OCI-LY1 (cell line): Measurements from ENCODE around the gene MAPKAPK3.

ENCODE experiments used
- H2AFZ ChIP-seq: fragments of 200-600 bp; sonication (generic), shearing (Covaris generic); 2 replicates; pipeline ENCODE4 v1.6.0; 2014; ENCODE audit warnings: antibody characterized with exemption, mild to moderate bottlenecking, low read length
- H3F3A ChIP-seq: fragments of 200-600 bp; sonication (generic), shearing (Covaris generic); 2 replicates; pipeline ENCODE4 v1.6.0; 2014; ENCODE audit warnings: mild to moderate bottlenecking, antibody characterized with exemption, low read length, moderate library complexity; ENCODE audit not compliant: insufficient read depth
- H3K27ac ChIP-seq: fragments of 200-600 bp; sonication (generic); 2 replicates; pipeline ENCODE4 v1.5.1; 2014; ENCODE audit warnings: low read length, mixed run types, mild to moderate bottlenecking, low read depth; ENCODE audit not compliant: poor library complexity, severe bottlenecking
- H3K27me3 ChIP-seq: fragments of 200-600 bp; sonication (generic); 2 replicates; pipeline ENCODE4 v1.6.0; 2014; ENCODE audit warnings: antibody characterized with exemption, mild to moderate bottlenecking, low read length, moderate library complexity; ENCODE audit not compliant: insufficient read depth
- H3K36me3 ChIP-seq: fragments of 200-600 bp; sonication (generic); 2 replicates; pipeline ENCODE4 v1.6.1; 2014; ENCODE audit warnings: mild to moderate bottlenecking, antibody characterized with exemption, low read length, moderate library complexity, mixed read lengths; ENCODE audit not compliant: insufficient read depth
- H3K4me1 ChIP-seq: fragments of 200-600 bp; sonication (generic); 2 replicates; pipeline ENCODE4 v1.5.1; 2014; ENCODE audit warnings: mild to moderate bottlenecking, low read length, moderate library complexity; ENCODE audit not compliant: insufficient read depth, severe bottlenecking
- H3K4me2 ChIP-seq: fragments of 200-600 bp; sonication (generic), shearing (Covaris generic); 2 replicates; pipeline ENCODE4 v1.6.1; 2014; ENCODE audit warnings: low read length
- H3K4me3 ChIP-seq: fragments of 200-600 bp; sonication (generic); 2 replicates; pipeline ENCODE4 v1.5.1; 2014; ENCODE audit warnings: low read length, low read depth, mild to moderate bottlenecking, mixed read lengths; ENCODE audit not compliant: poor library complexity, severe bottlenecking
- H3K79me2 ChIP-seq: fragments of 200-600 bp; shearing (Covaris generic); 2 replicates; pipeline ENCODE4 v1.6.1; 2016; ENCODE audit warnings: mixed run types, low read length, mixed read lengths; ENCODE audit not compliant: insufficient read depth
- H3K9ac ChIP-seq: fragments of 200-600 bp; sonication (generic), shearing (Covaris generic); 2 replicates; pipeline ENCODE4 v1.6.1; 2014; ENCODE audit warnings: mild to moderate bottlenecking, low read length, mixed read lengths
- H3K9me2 ChIP-seq: fragments of 200-600 bp; sonication (generic), shearing (Covaris generic); 2 replicates; pipeline ENCODE4 v1.6.1; 2014; ENCODE audit warnings: low read depth, mild to moderate bottlenecking, low read length, mixed read lengths
- H3K9me3 ChIP-seq: fragments of 200-600 bp; shearing (Covaris generic); 2 replicates; pipeline ENCODE4 v1.6.1; 2014; ENCODE audit warnings: low read length, mixed read lengths
- H4K20me1 ChIP-seq: fragments of 200-600 bp; sonication (generic), shearing (Covaris generic); 2 replicates; pipeline ENCODE4 v1.6.0; 2016; ENCODE audit warnings: mild to moderate bottlenecking, low read length; ENCODE audit not compliant: insufficient read depth
- EZH2 ChIP-seq: fragments of 200-600 bp; sonication (generic), shearing (Covaris generic); IDR thresholded peaks from 2 replicates; pipeline ENCODE4 v1.8.0; 2017; ENCODE audit warnings: borderline replicate concordance, mixed run types, mild to moderate bottlenecking, antibody characterized with exemption, low read length, moderate library complexity, mixed read lengths
- TF ChIP-seq, protein P1 (sequence below): fragments of 200-600 bp; sonication (generic), shearing (Covaris generic); IDR thresholded peaks from 2 replicates; pipeline ENCODE4 v1.5.1; 2017; ENCODE audit warnings: mild to moderate bottlenecking, antibody characterized with exemption, low read length, moderate library complexity, mixed read lengths

MAPKAPK3 gene

DNA sequence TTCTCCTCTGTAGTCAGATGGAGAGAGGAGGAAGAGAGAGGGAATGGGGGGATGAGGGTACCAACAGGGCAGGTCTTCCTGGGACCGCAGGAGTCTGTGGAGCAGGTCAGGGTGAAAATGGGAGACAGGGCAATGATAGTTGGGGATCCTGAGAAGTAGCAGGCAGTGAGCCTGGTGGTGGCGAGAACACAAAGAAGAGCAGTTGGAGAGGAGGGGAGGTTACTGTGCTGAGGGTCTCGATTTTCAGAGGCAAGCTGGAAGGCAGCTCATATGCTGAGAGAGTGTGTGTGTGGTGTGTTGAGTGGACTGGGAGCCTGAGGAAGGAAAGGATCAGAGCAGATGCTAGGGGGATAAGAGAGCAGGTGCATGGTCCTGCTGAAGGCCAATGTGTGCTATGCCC lies 55.7 kb downstream of the MAPKAPK3 start:
- H3K4me2 ChIP-seq, result no peak overlapping the region
- no peak overlapping the region for H3K4me3 ChIP-seq
- H3K9ac ChIP-seq, result no peak overlapping the region
- H3K27ac ChIP-seq, result no peak overlapping the region
- TF ChIP-seq EZH2, result no peak
- TF ChIP-seq, protein P1, sequence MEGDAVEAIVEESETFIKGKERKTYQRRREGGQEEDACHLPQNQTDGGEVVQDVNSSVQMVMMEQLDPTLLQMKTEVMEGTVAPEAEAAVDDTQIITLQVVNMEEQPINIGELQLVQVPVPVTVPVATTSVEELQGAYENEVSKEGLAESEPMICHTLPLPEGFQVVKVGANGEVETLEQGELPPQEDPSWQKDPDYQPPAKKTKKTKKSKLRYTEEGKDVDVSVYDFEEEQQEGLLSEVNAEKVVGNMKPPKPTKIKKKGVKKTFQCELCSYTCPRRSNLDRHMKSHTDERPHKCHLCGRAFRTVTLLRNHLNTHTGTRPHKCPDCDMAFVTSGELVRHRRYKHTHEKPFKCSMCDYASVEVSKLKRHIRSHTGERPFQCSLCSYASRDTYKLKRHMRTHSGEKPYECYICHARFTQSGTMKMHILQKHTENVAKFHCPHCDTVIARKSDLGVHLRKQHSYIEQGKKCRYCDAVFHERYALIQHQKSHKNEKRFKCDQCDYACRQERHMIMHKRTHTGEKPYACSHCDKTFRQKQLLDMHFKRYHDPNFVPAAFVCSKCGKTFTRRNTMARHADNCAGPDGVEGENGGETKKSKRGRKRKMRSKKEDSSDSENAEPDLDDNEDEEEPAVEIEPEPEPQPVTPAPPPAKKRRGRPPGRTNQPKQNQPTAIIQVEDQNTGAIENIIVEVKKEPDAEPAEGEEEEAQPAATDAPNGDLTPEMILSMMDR, result no peak
- no peaks in the 10 kb centered on the region for H3K9me3 ChIP-seq
- peaks cover 5% of the 10 kb centered on the region for H3K4me1 ChIP-seq
- no peaks in the 10 kb centered on the region for H3F3A ChIP-seq
- no peaks in the 10 kb centered on the region for H3K36me3 ChIP-seq
- no peak overlapping the region for H2AFZ ChIP-seq
- H4K20me1 ChIP-seq, result no peaks in the 10 kb centered on the region
- no peaks in the 10 kb centered on the region for H3K27me3 ChIP-seq
- no peaks in the 10 kb centered on the region for H3K9me2 ChIP-seq
- no peaks in the 10 kb centered on the region for H3K79me2 ChIP-seq

DNA sequence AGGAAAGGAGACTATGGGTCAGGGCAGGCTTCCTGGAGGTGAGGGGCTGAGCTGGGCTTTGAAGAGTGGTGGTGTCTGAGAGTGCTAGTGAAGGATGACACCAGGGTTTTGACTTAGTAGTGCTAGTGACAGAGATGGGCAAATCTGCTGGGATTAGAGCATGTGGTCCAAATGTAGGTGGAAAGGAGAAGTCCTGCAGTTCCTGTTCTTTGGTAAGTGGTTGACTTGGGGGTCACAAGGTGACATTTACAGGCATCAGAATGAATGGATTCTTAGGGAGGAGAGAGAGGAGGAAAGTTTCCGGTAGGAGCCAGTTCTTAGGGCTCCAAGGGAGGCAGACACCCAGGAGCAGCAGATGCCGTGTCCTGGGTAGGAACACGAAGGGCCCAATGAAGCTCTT lies 57.0 kb downstream of the MAPKAPK3 start:
- H3F3A ChIP-seq, result no peaks in the 10 kb centered on the region
- no peaks in the 10 kb centered on the region for H3K9me2 ChIP-seq
- H4K20me1 ChIP-seq, result no peaks in the 10 kb centered on the region
- no peaks in the 10 kb centered on the region for H3K79me2 ChIP-seq
- no peak overlapping the region for H2AFZ ChIP-seq
- H3K4me1 ChIP-seq, result peaks cover 5% of the 10 kb centered on the region
- no peak overlapping the region for H3K27ac ChIP-seq
- H3K4me2 ChIP-seq, result no peak overlapping the region
- no peak for TF ChIP-seq EZH2
- TF ChIP-seq, protein P1, result no peak
- no peak overlapping the region for H3K4me3 ChIP-seq
- H3K9ac ChIP-seq, result no peak overlapping the region
- H3K27me3 ChIP-seq, result no peaks in the 10 kb centered on the region
- no peaks in the 10 kb centered on the region for H3K9me3 ChIP-seq
- H3K36me3 ChIP-seq, result no peaks in the 10 kb centered on the region

DNA sequence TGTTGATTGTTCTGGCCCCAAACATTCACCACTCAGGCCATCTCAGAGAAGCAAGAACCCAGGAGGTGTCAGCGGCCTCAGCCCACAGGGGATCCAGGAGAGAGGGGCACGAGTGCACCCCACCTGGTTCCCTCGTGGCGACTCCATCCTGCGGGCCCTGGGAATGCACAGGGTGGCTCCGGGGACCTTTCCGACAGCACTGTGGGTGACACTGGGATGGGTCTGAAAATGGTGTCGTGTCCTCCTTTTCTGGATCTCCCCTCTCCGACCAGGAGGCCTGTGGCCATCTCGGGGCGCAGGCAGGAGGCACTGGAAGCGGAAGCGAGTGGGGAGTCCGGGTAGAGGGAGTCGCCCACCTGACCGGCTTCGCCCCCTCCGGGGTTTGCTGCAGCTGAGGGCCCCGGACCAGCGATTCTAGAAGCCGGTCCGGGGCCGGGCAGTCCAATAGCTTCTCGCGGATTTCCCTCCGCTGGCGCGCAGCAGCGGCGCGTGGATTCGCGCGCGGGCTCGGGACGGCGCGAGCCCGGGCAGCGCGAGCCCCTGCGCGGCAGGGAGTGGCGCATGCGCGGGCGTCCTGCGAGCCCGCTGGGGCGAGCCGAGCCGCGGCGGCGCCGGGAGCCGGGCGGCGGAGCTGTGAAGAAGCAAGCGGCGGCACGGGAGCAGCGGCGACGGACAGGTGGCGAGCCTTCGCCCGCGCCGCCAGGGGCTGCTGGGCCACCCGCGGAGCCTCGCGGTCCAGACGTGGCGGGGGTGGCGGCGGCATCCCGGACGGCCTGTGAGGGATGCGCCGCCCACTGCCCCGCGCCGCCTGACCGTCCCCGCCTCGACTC lies 57.6 kb downstream of the MAPKAPK3 start, which contains the start of gene DOCK3:
DOCK3 (plus strand) TSS at position 579 of the 830 bp plus-strand sequence. CDS start 337 bp downstream, outside the sequence.
- no peaks in the 10 kb centered on the region for H4K20me1 ChIP-seq
- H3K4me3 ChIP-seq, result peak within 1 kb of the TSS; percentile 54
- TF ChIP-seq EZH2, result no peak
- TF ChIP-seq, protein P1, result no peak
- H3K79me2 ChIP-seq, result no peaks in the 10 kb centered on the region
- no peaks in the 10 kb centered on the region for H3K27me3 ChIP-seq
- no peak within 1 kb of the TSS for H2AFZ ChIP-seq
- no peaks in the 10 kb centered on the region for H3K36me3 ChIP-seq
- peak within 1 kb of the TSS; percentile 61 for H3K4me2 ChIP-seq
- H3K27ac ChIP-seq, result no peak within 1 kb of the TSS
- peaks cover 5% of the 10 kb centered on the region for H3K4me1 ChIP-seq
- H3F3A ChIP-seq, result no peaks in the 10 kb centered on the region
- H3K9me2 ChIP-seq, result no peaks in the 10 kb centered on the region
- H3K9me3 ChIP-seq, result no peaks in the 10 kb centered on the region
- no peak within 1 kb of the TSS; the same call in 1 of the 2 replicates for H3K9ac ChIP-seq
